NCI-H2107 treated with DMSO at 0.1 percent for 48 hours (cell line): ENCODE data around the gene EML6.
"Not testable (repeated sequence)": the region's sequence is repeated elsewhere in the genome, so short reads cannot be mapped to it uniquely, and the experiment has no call there.

ENCODE experiments used
- DNase-seq: peaks from one replicate; lab custom pipeline; 2025; ENCODE audit not compliant: unreplicated experiment; lab: John Stamatoyannopoulos, UW

The EML6 gene

GRCh38 chr2:54840559-54841468 is 117.4 kb downstream of the EML6 start:
- no peak for DNase-seq

GRCh38 chr2:54841500-54841899 is 118.0 kb downstream of the EML6 start:
- not testable (repeated sequence) for DNase-seq

GRCh38 chr2:54845094-54845493 is 121.6 kb downstream of the EML6 start:
- no peak for DNase-seq

GRCh38 chr2:54845514-54845913 is 122.1 kb downstream of the EML6 start:
- no peak for DNase-seq

GRCh38 chr2:54850171-54851122 is 127.0 kb downstream of the EML6 start:
- no peak for DNase-seq

- DNase-seq, result no peak
Measured at GRCh38 chr2:54853616-54854310, 130.3 kb downstream of the EML6 start.

GRCh38 chr2:54855434-54855833 is 132.0 kb downstream of the EML6 start:
- DNase-seq, result no peak

- no peak for DNase-seq
Measured at GRCh38 chr2:54858021-54858681, 134.7 kb downstream of the EML6 start.

- DNase-seq, result no peak
Measured at GRCh38 chr2:54859416-54859815, 136.0 kb downstream of the EML6 start.

- no peak for DNase-seq
Measured at GRCh38 chr2:54859997-54860701, 136.7 kb downstream of the EML6 start.

- no peak for DNase-seq
Measured at GRCh38 chr2:54862229-54862628, 138.8 kb downstream of the EML6 start.

GRCh38 chr2:54862742-54863141 is 139.3 kb downstream of the EML6 start:
- no peak for DNase-seq

GRCh38 chr2:54863660-54864059 is 140.2 kb downstream of the EML6 start:
- DNase-seq, result no peak

- no peak for DNase-seq
Measured at GRCh38 chr2:54864096-54864495, 140.6 kb downstream of the EML6 start.

- no peak for DNase-seq
Measured at GRCh38 chr2:54864727-54865126, 141.3 kb downstream of the EML6 start.

GRCh38 chr2:54866179-54866578 is 142.7 kb downstream of the EML6 start:
- DNase-seq, result no peak

GRCh38 chr2:54866868-54867267 is 143.4 kb downstream of the EML6 start:
- no peak for DNase-seq

GRCh38 chr2:54867457-54867856 is 144.0 kb downstream of the EML6 start:
- no peak for DNase-seq

GRCh38 chr2:54871457-54872107 is 148.1 kb downstream of the EML6 start:
- DNase-seq, result peak; percentile 43
